Tibial artery (tissue), 4 donors: ENCODE results near the gene FBXO44.

Experiments used
- DNase-seq, 2 donors: peaks; one replicate each; pipeline ENCODE4 v3.0.0-alpha.2; 2019
- H3K27ac ChIP-seq, 2 donors: fragments of 200-600 bp; sonication (generic) in 1 of 2; 1 replicate in 1 of 2; 2 replicates in 1 of 2; pipeline ENCODE4 v1.5.1; 2018 to 2019; ENCODE audit warnings: mild to moderate bottlenecking in 1 of 2
- H3K27me3 ChIP-seq, 2 donors: fragments of 200-600 bp; sonication (generic) in 1 of 2; one replicate each; pipeline versions ENCODE4 v1.5.1 to v1.6.0; 2016 to 2019
- H3K36me3 ChIP-seq, 3 donors: fragments of 200-600 bp; sonication (generic) in 2 of 3; one replicate each; pipeline ENCODE4 v1.5.1; 2016 to 2019; ENCODE audit warnings: mild to moderate bottlenecking in 2 of 3
- H3K4me1 ChIP-seq, 4 donors: fragments of 200-600 bp; sonication (generic) in 2 of 4; 1 replicate in 3 of 4; 2 replicates in 1 of 4; pipeline ENCODE4 v1.5.1; 2016 to 2019
- H3K4me3 ChIP-seq, 2 donors: fragments of 200-600 bp; sonication (generic) in 1 of 2; 1 replicate in 1 of 2; 2 replicates in 1 of 2; pipeline ENCODE4 v1.5.1; 2018 to 2019; ENCODE audit warnings: mild to moderate bottlenecking in 2 of 2
- H3K9me3 ChIP-seq, 3 donors: fragments of 200-600 bp; sonication (generic) in 1 of 3; one replicate each; pipeline ENCODE4 v1.5.1; 2016 to 2019
- intact Hi-C: fragments of 100-400 bp; cut with DNase I; formaldehyde crosslinking; loops from one replicate; pipeline ENCODE4 v1.15.0; 2023; ENCODE audit warnings: low total_unique reads
- TF ChIP-seq, protein P1 (sequence below), 2 experiments: fragments of 200-600 bp in 1 of 2; fragments of 450-650 bp in 1 of 2; IDR thresholded peaks; one replicate each; pipeline ENCODE4 v1.5.1; 2017 to 2019; ENCODE audit warnings: antibody characterized with exemption in 2 of 2, mild to moderate bottlenecking in 1 of 2, moderate library complexity in 1 of 2

FBXO44 gene

GRCh38 chr1:11671205-11671543 lies 16.5 kb downstream of the FBXO44 start:
- DNase-seq, result no peak
- Histone ChIP-seq H3K27me3 (no peaks in the 10 kb centered on the region), H3K27ac (no peak overlapping the region), H3K4me1 (no peaks in the 10 kb centered on the region), H3K4me3 (no peak overlapping the region), H3K9me3 (no peaks in the 10 kb centered on the region), H3K36me3 (peaks cover 21 to 60% (median 48%) of the 10 kb centered on the region in 3 donors)
- TF ChIP-seq, protein P1, sequence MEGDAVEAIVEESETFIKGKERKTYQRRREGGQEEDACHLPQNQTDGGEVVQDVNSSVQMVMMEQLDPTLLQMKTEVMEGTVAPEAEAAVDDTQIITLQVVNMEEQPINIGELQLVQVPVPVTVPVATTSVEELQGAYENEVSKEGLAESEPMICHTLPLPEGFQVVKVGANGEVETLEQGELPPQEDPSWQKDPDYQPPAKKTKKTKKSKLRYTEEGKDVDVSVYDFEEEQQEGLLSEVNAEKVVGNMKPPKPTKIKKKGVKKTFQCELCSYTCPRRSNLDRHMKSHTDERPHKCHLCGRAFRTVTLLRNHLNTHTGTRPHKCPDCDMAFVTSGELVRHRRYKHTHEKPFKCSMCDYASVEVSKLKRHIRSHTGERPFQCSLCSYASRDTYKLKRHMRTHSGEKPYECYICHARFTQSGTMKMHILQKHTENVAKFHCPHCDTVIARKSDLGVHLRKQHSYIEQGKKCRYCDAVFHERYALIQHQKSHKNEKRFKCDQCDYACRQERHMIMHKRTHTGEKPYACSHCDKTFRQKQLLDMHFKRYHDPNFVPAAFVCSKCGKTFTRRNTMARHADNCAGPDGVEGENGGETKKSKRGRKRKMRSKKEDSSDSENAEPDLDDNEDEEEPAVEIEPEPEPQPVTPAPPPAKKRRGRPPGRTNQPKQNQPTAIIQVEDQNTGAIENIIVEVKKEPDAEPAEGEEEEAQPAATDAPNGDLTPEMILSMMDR (IDR thresholded peaks at IDR 0.05), result no peak
- intact Hi-C loops, result no loop called here

DNA sequence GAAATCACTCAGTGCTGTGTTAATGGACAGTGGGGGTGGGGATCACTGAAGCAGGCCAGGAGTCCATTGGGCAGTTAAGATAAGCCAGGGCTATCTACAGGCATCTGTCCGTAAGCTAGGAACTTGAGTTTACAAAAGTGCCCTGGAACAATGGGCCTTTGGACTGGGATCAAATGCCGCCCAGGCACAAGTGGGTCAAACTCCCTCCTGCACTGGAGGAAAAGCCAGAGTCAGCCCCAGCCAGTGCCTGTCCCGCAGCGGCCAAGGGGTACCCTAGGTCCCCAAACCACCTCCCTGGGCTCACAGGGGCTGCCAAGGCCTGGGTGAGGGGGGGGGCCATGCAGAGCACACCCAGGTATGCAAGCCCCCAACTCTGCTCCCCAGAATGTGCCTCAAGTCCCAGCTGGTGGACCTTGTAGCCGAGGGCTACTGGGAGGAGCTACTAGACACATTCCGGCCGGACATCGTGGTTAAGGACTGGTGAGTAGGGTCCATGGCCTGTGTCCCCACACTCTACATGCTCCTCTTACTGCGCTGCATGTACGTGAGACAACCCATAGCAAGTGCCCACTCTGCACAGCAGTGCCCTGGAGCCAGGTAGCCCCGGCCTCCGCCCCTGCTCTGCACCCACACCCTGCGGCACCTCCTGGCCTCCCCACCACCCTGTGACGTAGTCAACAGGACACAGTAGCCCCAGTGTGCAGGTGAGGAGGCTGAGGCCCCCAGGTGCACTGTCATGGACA lies 17.0 kb downstream of the FBXO44 start:
- intact Hi-C loops, result no loop called here
- no peak for DNase-seq
- Histone ChIP-seq H3K9me3 (no peaks in the 10 kb centered on the region), H3K36me3 (peaks cover 21 to 65% (median 53%) of the 10 kb centered on the region in 3 donors), H3K4me1 (no peaks in the 10 kb centered on the region), H3K27me3 (no peaks in the 10 kb centered on the region), H3K4me3 (no peak overlapping the region), H3K27ac (no peak overlapping the region)
- TF ChIP-seq, protein P1 (IDR thresholded peaks at IDR 0.05), result no peak

GRCh38 chr1:11673089-11673769 lies 18.6 kb downstream of the FBXO44 start:
- Histone ChIP-seq H3K36me3 (peaks cover 21 to 74% (median 61%) of the 10 kb centered on the region in 3 donors), H3K27me3 (no peaks in the 10 kb centered on the region), H3K4me3 (no peak overlapping the region), H3K9me3 (no peaks in the 10 kb centered on the region), H3K4me1 (no peaks in the 10 kb centered on the region), H3K27ac (no peak overlapping the region)
- TF ChIP-seq, protein P1 (IDR thresholded peaks at IDR 0.05), result no peak
- intact Hi-C loops, result no loop called here
- no peak for DNase-seq

DNA sequence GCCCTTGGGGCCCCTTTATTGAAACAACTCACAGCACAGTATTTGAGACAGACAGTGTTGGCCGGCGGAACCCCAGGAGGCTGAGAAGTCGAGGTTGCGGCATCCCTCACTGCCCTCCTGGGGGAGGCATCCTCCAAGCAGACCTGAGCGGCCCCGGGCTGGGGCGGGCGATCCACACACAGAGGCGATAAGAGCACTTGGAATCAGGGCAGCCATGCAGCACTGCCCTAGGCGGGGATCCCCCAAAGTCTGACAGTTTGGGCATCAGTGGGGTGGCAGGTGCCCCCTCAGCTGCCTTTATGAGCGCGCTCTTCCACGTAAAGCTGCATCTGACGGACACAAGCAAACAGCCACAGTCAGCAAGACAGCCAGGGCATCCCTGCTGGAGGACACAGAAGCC lies 19.8 kb downstream of the FBXO44 start:
- H3K9me3 ChIP-seq, result no peaks in the 10 kb centered on the region
- H3K27me3 ChIP-seq, result no peaks in the 10 kb centered on the region
- TF ChIP-seq, protein P1 (IDR thresholded peaks at IDR 0.05), result no peak
- no peak for DNase-seq
- intact Hi-C loops, result no loop called here
- H3K4me3 ChIP-seq, result no peak overlapping the region
- peaks cover 0 to 3% (median under 1%) of the 10 kb centered on the region in 4 donors for H3K4me1 ChIP-seq
- H3K36me3 ChIP-seq, result peaks cover 21 to 74% (median 61%) of the 10 kb centered on the region in 3 donors
- no peak overlapping the region for H3K27ac ChIP-seq

GRCh38 chr1:11675325-11675724 lies 20.6 kb downstream of the FBXO44 start:
- no peaks in the 10 kb centered on the region for H3K27me3 ChIP-seq
- intact Hi-C loops, result no loop called here
- H3K4me3 ChIP-seq, result no peak overlapping the region
- H3K9me3 ChIP-seq, result no peaks in the 10 kb centered on the region
- peaks cover 21 to 70% (median 61%) of the 10 kb centered on the region in 3 donors for H3K36me3 ChIP-seq
- TF ChIP-seq, protein P1 (IDR thresholded peaks at IDR 0.05), result no peak
- DNase-seq, result no peak
- no peak overlapping the region for H3K27ac ChIP-seq
- H3K4me1 ChIP-seq, result peaks cover 0 to 10% (median 7%) of the 10 kb centered on the region in 4 donors
